HEK293T (cell line): Measurements from ENCODE around the gene TNFAIP8L1.
A peak's percentile ranks its signal among the peaks of the same experiment; 100 is the strongest.
"Not testable (repeated sequence)": the region's sequence is repeated elsewhere in the genome, so short reads cannot be mapped to it uniquely, and the experiment has no call there.

Source experiments
- CTCF ChIA-PET: fragments of 350-600 bp; formaldehyde crosslinking; extraction: SDS; loops from one replicate; lab custom pipeline; 2021; ENCODE audit warnings: antibody characterized with exemption, inconsistent platforms; lab: Yijun Ruan, JAX
- POLR2A ChIA-PET: fragments of 350-600 bp; formaldehyde crosslinking; extraction: SDS; loops from one replicate; lab custom pipeline; 2020; ENCODE audit warnings: antibody characterized with exemption, inconsistent platforms; lab: Yijun Ruan, JAX
- DNase-seq: peaks from one replicate; pipeline ENCODE4 v3.0.0; 2012; ENCODE audit warnings: mixed read lengths; ENCODE audit errors: extremely low spot score
- ARNT ChIP-seq: fragments of 450-650 bp; IDR thresholded peaks from 2 replicates; pipeline ENCODE4 v1.6.1; 2017; ENCODE audit warnings: mild to moderate bottlenecking
- BHLHE40 ChIP-seq: fragments of 450-650 bp; IDR thresholded peaks from 2 replicates; pipeline ENCODE4 v1.6.1; 2016; ENCODE audit warnings: mild to moderate bottlenecking, moderate library complexity, borderline replicate concordance
- CTBP1 ChIP-seq: fragments of 450-650 bp; IDR thresholded peaks from 2 replicates; pipeline ENCODE4 v1.6.1; 2016; ENCODE audit warnings: borderline replicate concordance
- ELF4 ChIP-seq: fragments of 450-650 bp; IDR thresholded peaks from 2 replicates; pipeline ENCODE4 v1.6.1; 2017; ENCODE audit warnings: antibody characterized with exemption
- FOXA1 ChIP-seq: fragments of 450-650 bp; IDR thresholded peaks from 2 replicates; pipeline ENCODE4 v1.6.1; 2016; ENCODE audit warnings: mild to moderate bottlenecking
- FOXK2 ChIP-seq: fragments of 450-650 bp; IDR thresholded peaks from 2 replicates; pipeline ENCODE4 v1.6.1; 2016; ENCODE audit warnings: mild to moderate bottlenecking
- FOXM1 ChIP-seq: fragments of 450-650 bp; IDR thresholded peaks from 2 replicates; pipeline ENCODE4 v1.6.1; 2017; ENCODE audit warnings: mild to moderate bottlenecking, borderline replicate concordance
- HDGF ChIP-seq: fragments of 450-650 bp; IDR thresholded peaks from 2 replicates; pipeline ENCODE4 v1.6.1; 2017; ENCODE audit warnings: antibody characterized with exemption, borderline replicate concordance
- L3MBTL2 ChIP-seq: fragments of 450-650 bp; conservative IDR thresholded peaks from 2 replicates; pipeline ENCODE4 v1.6.1; 2016; ENCODE audit warnings: mild to moderate bottlenecking
- LEF1 ChIP-seq: fragments of 450-650 bp; IDR thresholded peaks from 2 replicates; pipeline ENCODE4 v1.6.1; 2017; ENCODE audit warnings: mild to moderate bottlenecking, borderline replicate concordance
- NFRKB ChIP-seq: fragments of 450-650 bp; IDR thresholded peaks from 2 replicates; pipeline ENCODE4 v1.6.1; 2016; ENCODE audit warnings: mild to moderate bottlenecking, moderate library complexity
- PKNOX1 ChIP-seq: fragments of 450-650 bp; IDR thresholded peaks from 2 replicates; pipeline ENCODE4 v1.6.1; 2016
- SP1 ChIP-seq: fragments of 450-650 bp; IDR thresholded peaks from 2 replicates; pipeline ENCODE4 v1.6.1; 2017
- SUZ12 ChIP-seq: fragments of 450-650 bp; IDR thresholded peaks from 2 replicates; pipeline ENCODE4 v1.6.1; 2016; ENCODE audit warnings: mild to moderate bottlenecking
- TARDBP ChIP-seq: fragments of 450-650 bp; IDR thresholded peaks from 2 replicates; pipeline ENCODE4 v1.6.1; 2016
- ZNF384 ChIP-seq: fragments of 450-650 bp; IDR thresholded peaks from 2 replicates; pipeline ENCODE4 v1.6.1; 2016

Gene TNFAIP8L1

GRCh38 chr19:4676955-4677731 lies 37.8 kb downstream of the TNFAIP8L1 start:
- CTCF ChIA-PET, result interaction anchor here (0.8 to 1.0 kb wide), 3 partner anchors 11 to 47 kb away, joined by 3 read pairs; no protein-coding TSS in a partner anchor
- DNase-seq, result peak; percentile 65
- no peak for TF ChIP-seq HDGF
- TF ChIP-seq ARNT, result no peak
- 0 out of 2 replicates have a peak, but pooled peaks have one; percentile 35 for TF ChIP-seq PKNOX1
- TF ChIP-seq TARDBP, result no peak
- POLR2A ChIA-PET, result interaction anchor here (1.0 kb wide), 1 partner anchor 101 kb away, joined by 3 read pairs; no protein-coding TSS in a partner anchor

- POLR2A ChIA-PET, result no interaction called here
These were observed 39.8 kb downstream of the TNFAIP8L1 start for GRCh38 chr19:4678881-4679790.

GRCh38 chr19:4680021-4680420 lies 40.7 kb downstream of the TNFAIP8L1 start:
- POLR2A ChIA-PET, DNase-seq: not testable (repeated sequence)
- CTCF ChIA-PET, result interaction anchor here (0.6 kb wide), 1 partner anchor 195 kb away, joined by 4 read pairs; no protein-coding TSS in a partner anchor

More at GRCh38 chr19:4678881-4679790, 39.8 kb downstream of the TNFAIP8L1 start:
- peak; percentile 94 for DNase-seq
- CTCF ChIA-PET, result no interaction called here
- TF ChIP-seq SP1, result no peak
- TF ChIP-seq CTBP1, result no peak
- no peak for TF ChIP-seq FOXM1
- no peak for TF ChIP-seq TARDBP
- no peak for TF ChIP-seq ARNT
- TF ChIP-seq HDGF, result no peak
- TF ChIP-seq LEF1, result no peak
- TF ChIP-seq ELF4, result no peak
- TF ChIP-seq L3MBTL2, result no peak
- no peak for TF ChIP-seq ZNF384
- no peak for TF ChIP-seq SUZ12
- TF ChIP-seq BHLHE40, result no peak
- no peak for TF ChIP-seq FOXA1

GRCh38 chr19:4682417-4683200 lies 43.3 kb downstream of the TNFAIP8L1 start:
- CTCF ChIA-PET, result no interaction called here
- no peak for DNase-seq
- POLR2A ChIA-PET, result no interaction called here
- TF ChIP-seq BHLHE40 (no peak), LEF1 (no peak), ELF4 (no peak), CTBP1 (no peak), ZNF384 (no peak), FOXM1 (no peak), PKNOX1 (no peak), ARNT (no peak), SP1 (no peak), SUZ12 (no peak), L3MBTL2 (no peak), FOXK2 (no peak), FOXA1 (no peak)

GRCh38 chr19:4684312-4685095 lies 45.2 kb downstream of the TNFAIP8L1 start:
- ChIA-PET POLR2A (no interaction called here), CTCF (no interaction called here)
- no peak for DNase-seq
- TF ChIP-seq ARNT (no peak), PKNOX1 (no peak), FOXK2 (no peak), SUZ12 (no peak), FOXA1 (no peak), NFRKB (no peak), ELF4 (no peak), ZNF384 (no peak), SP1 (no peak), L3MBTL2 (no peak), TARDBP (no peak), CTBP1 (no peak), HDGF (no peak), LEF1 (no peak), FOXM1 (no peak), BHLHE40 (no peak)
